ENCODE measurements around the gene NOS1.

DNA sequence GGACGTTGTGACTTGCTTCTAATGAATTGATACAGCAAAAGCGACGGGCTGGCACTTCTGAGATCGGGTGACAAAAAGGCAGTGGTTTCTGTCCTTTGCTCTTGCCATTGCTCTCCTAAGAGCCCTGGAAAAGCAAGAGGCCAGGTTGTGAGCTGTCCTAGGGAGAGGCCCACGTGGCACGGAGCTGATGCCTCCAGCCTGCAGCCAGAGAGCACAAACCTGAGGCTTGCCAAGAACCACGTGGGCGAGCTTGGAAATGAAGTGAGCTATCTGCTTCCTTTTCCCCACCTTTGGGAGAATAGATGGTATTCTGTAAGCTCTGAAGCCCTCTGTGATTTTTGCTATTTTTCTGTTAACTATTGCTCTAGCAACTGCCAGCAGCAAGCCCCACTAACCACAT, 26.4 kb upstream of the NOS1 start:
- TF ChIP-seq EP300 (IDR thresholded peaks at IDR 0.05; ENCODE audit: borderline replicate concordance in 1 of 2, low read depth in 2 of 2, low read length in 2 of 2) (no peak), RAD21 (IDR thresholded peaks at IDR 0.05 in 1 of 2, conservative IDR thresholded peaks at IDR 0.05 in 1 of 2; ENCODE audit: low read depth in 2 of 2, low read length in 2 of 2) (no peak), POLR2AphosphoS5 (IDR thresholded peaks at IDR 0.05; ENCODE audit: low read depth, low read length) (no peak), SRF (IDR thresholded peaks at IDR 0.05; ENCODE audit: low read depth, low read length) (no peak), POLR2A (IDR thresholded peaks at IDR 0.05; ENCODE audit: control extremely low read depth in 1 of 2, low read depth in 2 of 2, low read length in 2 of 2) (no peak), PHF8 (conservative IDR thresholded peaks at IDR 0.05; ENCODE audit: low read depth, low read length) (no peak), EGR1 (IDR thresholded peaks at IDR 0.05; ENCODE audit: borderline replicate concordance, low read depth, low read length) (no peak), SP1 (IDR thresholded peaks at IDR 0.05; ENCODE audit: low read depth, low read length) (no peak), JUND (IDR thresholded peaks at IDR 0.05; ENCODE audit: low read length) (no peak)
- TF ChIP-seq, protein P1, sequence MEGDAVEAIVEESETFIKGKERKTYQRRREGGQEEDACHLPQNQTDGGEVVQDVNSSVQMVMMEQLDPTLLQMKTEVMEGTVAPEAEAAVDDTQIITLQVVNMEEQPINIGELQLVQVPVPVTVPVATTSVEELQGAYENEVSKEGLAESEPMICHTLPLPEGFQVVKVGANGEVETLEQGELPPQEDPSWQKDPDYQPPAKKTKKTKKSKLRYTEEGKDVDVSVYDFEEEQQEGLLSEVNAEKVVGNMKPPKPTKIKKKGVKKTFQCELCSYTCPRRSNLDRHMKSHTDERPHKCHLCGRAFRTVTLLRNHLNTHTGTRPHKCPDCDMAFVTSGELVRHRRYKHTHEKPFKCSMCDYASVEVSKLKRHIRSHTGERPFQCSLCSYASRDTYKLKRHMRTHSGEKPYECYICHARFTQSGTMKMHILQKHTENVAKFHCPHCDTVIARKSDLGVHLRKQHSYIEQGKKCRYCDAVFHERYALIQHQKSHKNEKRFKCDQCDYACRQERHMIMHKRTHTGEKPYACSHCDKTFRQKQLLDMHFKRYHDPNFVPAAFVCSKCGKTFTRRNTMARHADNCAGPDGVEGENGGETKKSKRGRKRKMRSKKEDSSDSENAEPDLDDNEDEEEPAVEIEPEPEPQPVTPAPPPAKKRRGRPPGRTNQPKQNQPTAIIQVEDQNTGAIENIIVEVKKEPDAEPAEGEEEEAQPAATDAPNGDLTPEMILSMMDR (IDR thresholded peaks at IDR 0.05; ENCODE audit: control extremely low read depth in 1 of 3, insufficient read depth in 1 of 3, low read depth in 1 of 3, low read length in 3 of 3), result no peak
- TF ChIP-seq, protein P2, sequence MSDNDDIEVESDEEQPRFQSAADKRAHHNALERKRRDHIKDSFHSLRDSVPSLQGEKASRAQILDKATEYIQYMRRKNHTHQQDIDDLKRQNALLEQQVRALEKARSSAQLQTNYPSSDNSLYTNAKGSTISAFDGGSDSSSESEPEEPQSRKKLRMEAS (IDR thresholded peaks at IDR 0.05), result no peak

Data from H1 (cell line).